GM19043 (cell line): Measurements from ENCODE around the gene TSTD2.

Source experiments
- ATAC-seq: cut with Tn5 transposase; IDR thresholded peaks from one replicate; pipeline ENCODE4 v1.9.1; 2021; ENCODE audit warnings: low read depth; ENCODE audit not compliant: unreplicated experiment

The TSTD2 gene

DNA sequence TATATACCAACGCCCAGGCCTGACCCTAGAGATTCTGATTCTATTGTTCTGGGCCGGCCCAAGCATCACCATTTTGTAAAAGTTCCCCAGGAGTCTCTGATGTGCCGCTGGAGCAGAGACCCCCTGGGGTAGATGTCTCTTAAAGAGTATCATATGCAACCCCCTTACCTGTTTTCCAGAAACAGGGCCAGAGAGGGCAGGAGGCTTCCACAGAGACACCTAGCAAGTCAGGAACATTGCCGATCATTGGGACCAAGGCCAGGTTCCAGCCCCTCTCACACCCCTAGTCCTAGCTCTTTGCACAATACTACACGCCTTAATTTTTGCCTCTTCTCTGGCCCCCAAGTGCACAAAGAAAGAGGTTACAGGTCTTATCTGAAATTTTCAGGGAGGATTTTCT lies 67.9 kb downstream of the TSTD2 start:
- ATAC-seq, result no peak

DNA sequence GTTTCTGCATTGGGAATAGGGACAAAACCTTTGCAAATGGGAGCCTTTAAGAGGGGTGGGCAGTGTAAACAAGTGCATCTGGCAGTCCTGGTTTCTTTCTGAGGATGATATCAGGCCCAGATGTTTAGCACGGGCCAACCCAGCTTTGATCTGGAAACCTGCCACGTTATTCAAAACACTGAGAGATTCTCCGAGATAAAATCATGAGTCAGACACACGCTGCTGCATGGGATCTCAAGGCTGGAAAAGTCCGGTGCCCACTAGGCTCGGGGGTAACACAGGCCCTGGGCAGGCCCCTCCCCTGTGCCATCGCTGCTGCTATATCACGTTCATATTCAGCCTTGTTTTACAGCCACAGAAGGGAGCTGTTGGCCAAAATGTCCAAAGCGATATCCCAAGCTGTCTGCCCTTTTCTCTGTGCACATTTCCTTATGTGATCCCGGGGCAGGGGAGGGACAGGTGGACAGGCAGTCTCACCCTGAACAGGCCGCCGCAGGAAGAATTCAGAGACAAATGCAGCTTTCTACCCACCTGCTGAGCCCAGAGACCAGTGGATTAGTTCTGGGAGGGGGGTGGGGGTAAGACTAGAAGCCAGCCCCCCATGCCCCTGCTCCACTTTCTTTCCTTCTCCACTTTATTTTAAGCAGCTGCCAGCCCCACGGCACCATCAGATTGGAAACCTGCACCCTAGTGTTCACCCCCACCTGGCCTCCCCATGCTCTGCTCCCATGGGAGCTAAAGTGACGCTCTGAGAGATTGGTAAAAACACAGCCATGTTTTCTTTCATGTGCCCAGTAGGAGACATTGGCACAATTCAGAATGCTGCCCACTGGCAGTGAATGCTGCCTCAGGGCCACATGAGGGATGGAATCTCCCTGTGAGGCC lies 68.6 kb downstream of the TSTD2 start:
- no peak for ATAC-seq

DNA sequence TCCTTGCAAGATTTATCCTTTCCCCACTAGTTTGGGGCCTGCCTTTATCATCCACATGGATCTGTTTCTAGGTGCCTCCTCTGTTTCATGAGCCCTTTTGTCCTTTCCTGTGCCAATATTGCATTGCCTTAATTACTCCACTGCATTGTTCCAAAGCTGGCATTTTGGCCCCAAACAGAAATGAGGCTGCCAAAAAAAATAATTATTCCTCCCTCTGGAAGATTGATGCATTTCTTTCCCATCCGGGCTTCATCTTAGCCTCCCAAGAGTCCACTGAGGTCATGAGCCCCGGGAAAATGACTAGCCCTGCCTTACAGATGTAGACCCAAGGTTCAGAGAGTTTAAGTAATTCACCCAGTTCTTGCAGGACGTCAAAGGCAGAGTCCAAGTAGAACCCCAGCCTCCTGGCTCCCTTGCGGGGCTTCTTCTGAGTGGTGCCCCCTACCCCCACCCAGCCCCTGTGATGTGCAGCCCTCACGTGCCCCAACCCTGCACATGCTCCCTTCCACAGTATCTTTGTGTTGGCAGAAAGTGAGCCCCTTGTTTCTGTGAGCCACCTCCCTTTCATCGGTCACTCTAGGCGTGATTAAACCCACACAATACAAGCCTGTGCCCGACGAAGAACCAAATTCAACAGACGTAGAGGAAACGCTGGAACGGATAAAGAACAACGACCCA lies 69.6 kb downstream of the TSTD2 start:
- ATAC-seq, result no peak

DNA sequence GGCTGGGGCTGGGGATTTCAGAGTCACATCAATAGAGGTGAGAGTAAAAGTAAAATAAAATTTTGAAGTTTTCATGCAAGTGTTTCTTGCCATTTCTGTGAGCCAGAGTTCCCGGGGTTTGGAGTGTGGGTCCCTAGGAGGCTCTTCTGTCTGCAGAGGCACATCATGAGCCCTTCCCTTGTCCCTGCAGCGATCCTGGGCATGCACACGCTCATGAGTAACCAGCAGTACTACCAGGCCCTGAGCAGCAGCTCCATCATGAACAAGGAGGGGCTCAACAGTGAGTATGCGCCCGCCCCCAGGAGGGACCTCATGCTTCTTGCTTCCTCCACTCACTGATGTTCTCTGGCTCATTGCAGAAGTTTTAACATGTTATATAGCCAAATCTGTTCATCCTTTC lies 70.6 kb downstream of the TSTD2 start:
- no peak for ATAC-seq

DNA sequence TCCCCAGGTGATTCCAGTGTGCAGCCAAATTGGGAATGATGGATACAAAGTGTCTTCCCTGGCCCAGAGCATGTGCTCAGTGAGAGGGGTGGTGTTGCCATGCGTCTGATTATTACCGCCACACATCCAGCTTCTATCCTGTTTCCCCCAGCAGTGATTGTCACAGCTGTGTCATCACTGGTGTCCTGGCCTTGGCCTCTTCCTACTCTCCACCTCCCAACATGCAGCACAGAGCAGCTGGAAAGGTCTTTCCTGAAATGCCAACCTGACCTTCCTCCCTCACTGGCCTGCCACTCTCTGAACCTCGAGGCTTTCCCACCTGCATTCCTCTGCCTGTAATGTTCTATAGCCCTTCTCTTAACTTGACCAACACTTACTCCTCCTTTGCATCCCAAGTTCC lies 71.7 kb downstream of the TSTD2 start:
- no peak for ATAC-seq

DNA sequence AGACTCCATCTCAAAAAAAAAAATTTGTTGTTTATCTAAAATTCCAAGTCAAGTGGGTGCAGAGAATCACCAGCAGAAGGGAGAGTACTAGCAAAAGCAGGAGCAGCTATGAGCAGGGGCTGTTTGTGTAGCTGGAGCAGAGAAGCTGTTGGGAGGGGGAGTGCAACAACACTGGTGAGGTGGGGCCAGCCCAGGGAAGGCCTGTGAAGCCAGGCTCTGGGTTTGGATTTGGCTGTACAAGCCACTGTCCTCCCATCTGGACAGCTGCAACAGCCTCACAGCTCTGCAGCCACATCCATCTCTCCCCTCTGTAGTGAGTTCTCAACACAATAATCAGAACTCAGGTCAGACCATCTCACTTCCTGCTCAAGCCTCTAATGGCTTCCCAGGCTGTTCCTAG lies 72.3 kb downstream of the TSTD2 start:
- ATAC-seq, result no peak

DNA sequence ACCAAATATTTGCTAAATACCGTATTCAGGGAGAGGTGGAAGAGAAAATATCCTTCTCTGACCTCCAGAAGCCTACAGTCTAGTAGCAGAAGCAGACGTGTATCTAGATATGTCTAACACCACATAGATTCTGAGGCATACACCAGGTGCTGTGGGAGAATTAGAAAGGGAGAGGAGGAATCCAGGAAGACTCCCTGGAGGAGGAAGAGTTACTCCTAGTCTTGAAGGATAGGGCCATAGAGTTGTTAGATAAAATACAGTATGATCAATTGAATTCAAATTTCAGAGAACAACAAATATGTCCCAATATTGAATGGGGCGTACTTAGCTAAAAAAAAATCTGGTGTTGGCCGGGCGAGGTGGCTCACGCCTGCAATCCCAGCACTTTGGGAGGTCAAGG lies 73.0 kb downstream of the TSTD2 start:
- no peak for ATAC-seq

DNA sequence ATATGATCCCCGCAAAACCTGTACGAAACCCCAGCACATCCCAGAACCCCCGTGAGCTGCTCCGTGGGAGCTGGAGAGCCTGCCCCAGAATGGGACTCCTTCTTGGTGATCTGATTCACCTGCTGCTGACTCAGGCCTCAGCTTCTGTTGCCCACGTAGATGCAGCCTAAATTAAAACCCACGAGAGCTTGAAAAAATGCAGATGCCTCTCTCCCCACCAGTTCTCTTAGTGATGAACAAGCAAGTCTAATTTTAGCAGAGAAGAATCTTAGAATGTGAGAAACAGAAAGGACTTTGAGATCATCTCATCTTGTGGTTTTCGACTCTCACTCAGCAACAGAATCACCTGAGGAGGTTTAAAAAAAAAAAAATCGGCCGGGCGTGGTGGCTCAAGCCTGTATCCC lies 74.1 kb downstream of the TSTD2 start:
- no peak for ATAC-seq

DNA sequence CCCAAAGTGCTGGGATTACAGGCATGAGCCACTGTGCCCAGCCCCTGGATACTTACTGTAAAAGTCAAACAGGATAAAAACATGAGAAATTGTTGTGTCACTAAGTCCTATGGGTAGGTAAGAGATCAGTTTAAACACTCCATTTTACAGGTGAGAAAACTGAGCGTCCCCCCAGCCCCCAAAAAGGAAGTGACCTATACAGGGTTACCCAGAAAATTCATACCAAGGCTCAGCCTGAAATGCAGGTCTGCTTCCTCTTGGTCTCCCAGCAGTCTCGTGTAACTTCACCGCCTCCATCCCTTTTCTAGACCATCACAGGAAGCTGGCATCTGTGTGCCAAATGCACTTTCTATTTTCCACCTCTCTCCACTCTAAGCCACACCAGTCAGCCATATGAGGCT lies 74.5 kb downstream of the TSTD2 start:
- ATAC-seq, result no peak

DNA sequence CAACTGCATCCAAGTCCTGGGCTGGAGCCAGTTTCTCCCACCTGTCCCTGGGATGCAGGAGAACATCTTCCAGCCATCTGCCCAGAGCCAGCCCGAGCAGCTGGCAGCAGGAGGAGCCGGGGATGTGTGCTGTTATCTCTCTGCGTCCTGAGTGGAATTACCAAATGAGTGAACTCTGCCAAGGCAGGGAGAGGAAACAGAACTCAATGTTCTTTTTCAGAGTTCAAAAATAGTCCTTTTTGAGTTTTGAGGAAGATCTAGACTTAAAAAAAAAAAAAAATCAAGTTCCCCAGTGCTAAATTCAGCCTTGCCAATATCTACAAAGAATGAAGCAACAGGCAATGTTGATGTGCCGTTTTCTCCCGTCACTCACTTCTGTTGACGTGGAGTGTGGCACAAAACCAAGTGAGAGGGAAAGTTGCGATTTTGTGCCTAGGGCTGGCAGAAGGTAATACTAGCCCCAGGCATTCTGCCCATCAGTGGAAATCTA lies 75.5 kb downstream of the TSTD2 start:
- ATAC-seq, result no peak

DNA sequence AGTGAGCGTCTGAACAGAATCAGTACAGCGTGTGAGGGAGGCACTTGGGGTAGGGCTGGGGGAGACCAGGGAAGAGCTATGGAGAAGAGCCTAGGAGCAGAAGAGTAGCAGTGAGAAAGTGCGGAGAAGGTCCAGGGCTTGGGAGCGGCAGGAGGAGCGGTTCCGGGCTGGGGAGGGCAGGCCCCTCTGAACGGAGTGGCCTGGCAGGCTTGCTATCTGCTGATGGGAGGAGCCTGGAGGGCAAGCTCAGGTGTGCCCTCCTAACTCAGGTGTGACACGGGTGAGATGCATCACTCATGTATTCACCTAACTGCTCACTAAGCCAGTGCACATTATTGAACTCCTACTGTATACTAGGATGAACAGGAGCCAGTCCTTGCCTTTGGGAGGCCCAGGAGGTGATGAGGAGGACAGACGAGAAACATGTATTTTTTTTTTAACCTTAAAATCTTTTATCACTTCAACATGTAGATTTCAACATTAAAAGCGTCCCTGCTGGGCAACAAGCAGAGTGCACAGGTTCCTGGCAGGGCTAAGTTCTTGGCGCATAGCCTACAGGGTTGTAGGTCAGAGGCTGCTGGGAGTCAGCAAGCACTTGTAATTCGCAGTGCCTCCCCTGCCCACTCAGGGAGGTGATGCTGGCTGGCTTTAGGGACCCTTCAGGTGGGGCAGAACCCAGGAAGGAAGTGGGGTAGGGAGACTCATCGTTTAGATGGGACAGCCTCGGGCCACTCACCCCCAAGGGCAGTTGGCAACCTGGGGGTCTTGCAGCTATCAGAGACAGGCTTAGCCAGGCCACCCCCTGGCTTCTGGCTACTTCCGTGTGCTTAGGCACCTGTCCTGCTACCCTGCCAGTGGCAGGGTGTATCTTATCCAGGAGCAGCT lies 76.2 kb downstream of the TSTD2 start:
- no peak for ATAC-seq

DNA sequence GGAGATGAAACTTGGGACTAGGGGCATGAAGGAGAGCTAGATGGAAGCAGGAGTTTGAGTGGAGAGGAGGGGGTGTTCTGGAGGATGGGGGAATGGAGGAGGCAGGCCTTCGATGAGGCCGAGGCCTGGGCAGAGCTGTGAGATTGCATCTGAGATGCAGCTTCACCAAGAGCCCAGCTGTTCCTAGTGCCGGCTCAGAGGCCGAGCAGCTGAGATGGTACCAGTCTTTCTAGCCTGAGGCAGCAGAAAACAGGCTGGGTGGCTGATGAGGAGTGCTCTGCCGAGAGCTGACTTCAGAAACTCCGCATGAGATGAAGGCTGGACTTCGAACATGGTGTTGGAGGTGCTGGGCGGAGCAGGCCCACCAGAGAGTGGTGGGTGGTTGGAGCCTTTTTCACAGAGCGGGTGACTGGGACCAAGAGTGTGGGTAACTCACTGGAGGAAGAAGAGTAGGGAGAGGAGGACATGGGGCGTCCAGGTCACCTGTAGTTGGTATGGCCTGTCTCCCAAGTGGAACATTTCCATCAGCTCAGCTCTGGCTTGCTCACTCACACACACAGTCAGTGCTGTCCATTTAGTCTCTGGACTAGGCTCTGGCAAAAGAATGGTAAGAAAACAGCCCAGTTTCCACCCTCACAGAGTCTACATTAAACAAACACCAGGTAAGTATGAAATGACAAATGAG lies 77.0 kb downstream of the TSTD2 start:
- ATAC-seq, result no peak

DNA sequence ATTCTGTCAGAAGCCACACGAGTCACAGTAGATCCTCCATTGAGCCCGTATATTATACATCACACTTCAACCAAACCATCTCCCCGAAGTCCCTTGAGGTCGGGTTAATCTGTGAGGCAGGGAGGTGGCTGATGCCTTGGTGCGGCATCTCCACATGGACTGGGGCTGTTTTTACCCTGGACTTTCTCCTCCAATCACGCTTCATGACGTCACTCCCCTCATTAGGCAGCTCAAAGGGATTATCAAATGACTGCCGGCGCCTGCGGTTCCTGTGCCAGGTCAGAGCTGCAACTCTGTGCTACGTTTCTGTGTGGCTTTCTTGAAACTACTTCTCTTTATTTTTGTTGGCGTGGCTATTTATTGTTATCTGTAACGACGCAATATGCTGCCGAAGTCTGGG lies 78.0 kb downstream of the TSTD2 start:
- ATAC-seq, result no peak

DNA sequence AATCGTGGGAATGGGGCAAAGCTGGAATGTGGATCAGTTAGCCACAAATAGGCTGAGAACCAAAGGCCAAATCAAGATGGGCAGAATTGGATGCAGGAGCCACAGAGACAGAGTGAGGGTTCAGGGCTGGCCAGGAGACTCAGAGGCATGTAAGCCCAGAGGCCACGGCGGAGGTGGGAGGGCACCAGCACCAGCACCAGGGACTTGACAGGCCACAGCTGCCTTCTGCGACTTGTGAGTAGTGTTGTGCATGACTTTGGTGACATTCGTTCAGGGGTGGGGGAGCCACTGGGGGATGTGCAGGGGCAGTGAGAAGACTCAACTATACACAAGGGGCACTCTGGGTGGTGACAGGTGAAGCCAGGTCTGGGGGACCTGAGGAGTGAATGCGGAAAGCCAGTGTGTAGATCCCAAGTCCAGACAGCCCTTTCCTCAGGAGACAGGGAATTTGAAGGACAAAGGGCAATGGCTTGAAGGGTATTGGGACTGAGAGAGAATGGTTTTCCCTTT lies 78.5 kb downstream of the TSTD2 start:
- ATAC-seq, result no peak

DNA sequence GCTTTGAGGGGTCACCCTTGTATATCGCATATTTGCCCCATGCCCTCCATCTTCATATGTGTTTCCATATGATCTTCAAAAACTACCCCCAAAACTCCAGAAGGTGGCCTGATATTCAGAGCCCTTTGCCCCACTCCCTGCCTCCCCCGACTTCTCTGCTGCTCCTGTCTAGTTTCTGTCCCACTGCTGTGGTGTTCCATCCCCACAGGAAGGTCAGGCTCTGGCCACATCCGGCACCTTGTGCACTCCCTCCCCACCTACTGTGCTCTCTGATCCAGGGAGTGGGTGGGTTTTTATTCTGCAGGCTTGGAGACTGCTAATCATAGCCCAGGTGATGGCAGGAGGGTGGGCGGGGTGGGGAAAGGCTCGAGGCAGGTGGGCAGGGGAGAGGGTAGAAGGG lies 79.3 kb downstream of the TSTD2 start:
- no peak for ATAC-seq

DNA sequence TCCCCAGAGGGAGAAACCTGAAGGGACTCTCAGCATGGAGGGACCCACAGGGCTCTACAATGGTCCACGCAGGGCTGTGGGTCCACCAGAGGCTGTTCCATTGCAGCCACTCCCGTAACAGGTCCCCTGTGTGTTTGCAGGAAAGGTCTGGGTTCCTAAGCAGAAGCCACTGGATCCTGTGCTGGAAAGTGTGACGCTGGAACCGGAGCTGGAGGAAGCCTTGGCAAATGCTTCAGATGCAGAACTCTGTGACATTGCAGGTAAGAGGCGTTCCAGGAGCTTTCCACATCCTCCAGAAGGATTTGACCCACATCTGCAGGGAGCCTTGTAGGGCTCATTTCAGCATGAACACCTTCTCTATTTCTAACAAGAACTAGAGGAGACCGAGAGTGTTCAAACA lies 80.0 kb downstream of the TSTD2 start:
- no peak for ATAC-seq

DNA sequence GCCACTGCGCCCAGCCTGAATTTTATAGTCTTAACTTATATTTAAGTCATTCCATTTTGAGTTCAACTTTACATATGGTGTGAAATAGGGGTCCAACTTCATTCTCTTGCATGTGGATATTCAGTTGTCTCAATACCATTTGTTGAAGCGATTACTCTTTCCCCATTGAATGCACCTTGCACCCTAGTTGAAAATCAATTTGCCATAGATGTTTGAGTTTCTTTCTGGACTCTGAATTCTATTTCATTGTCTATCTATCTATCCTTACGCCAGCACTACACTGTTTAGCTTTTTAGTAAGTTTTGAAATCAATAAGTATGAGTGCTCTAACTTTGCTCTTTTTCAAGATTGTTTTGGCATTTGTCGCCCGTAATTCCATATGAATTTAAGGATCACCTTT lies 81.9 kb downstream of the TSTD2 start:
- no peak for ATAC-seq

DNA sequence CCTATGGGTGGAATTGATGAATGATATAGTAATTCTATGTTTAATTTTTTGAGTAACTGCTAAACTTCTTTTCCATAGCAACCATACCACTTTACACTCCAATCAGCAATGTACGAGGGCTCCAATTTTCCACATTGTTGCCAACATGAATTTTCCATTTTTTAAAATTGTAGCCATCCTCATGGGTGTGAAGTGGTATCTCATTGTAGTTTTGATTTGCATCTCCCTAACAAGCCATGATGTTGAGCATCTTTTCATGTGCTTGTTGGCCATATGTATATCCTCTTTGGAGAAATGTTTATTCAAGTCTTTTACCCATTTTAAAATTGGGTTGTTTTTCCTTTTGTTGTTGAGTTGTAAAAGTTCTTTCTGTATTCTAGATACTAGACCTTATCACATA lies 82.8 kb downstream of the TSTD2 start:
- ATAC-seq, result no peak
